Measurements from ENCODE around the gene DAZL.

The DAZL gene

GRCh38 chr3:16589867-16590624 lies 15.2 kb downstream of the DAZL start:
- 0 out of 2 replicates have a peak overlapping the region, but pooled peaks have one; percentile 5 for H3K4me3 ChIP-seq (ENCODE audit: low read length)
- peaks cover 25% of the 10 kb centered on the region for H3K4me1 ChIP-seq (ENCODE audit: control insufficient read depth, low read length)
- H3K79me2 ChIP-seq (ENCODE audit: control insufficient read depth, low read length): no peaks in the 10 kb centered on the region
- no peak for TF ChIP-seq CTCF (IDR thresholded peaks at IDR 0.05; ENCODE audit: low read depth, low read length, poor library complexity, severe bottlenecking)
- no peak for TF ChIP-seq EZH2phosphoT487 (IDR thresholded peaks at IDR 0.05; ENCODE audit: borderline replicate concordance, low read length)
- no peaks in the 10 kb centered on the region for H3K27me3 ChIP-seq (ENCODE audit: control insufficient read depth, low read length)
- H3K9me3 ChIP-seq (ENCODE audit: control insufficient read depth, insufficient read depth, low read length): no peaks in the 10 kb centered on the region
- peak overlapping the region; percentile 44 for H3K4me2 ChIP-seq (ENCODE audit: low read length)
- peak overlapping the region; percentile 29; the same call in 1 of the 2 replicates for H3K27ac ChIP-seq (ENCODE audit: low read depth, low read length)
- no peaks in the 10 kb centered on the region for H3K9me2 ChIP-seq (replicated peaks; ENCODE audit: control insufficient read depth, low read length)
- 0 out of 2 replicates have a peak, but pooled peaks cover 6% of the 10 kb centered on the region for H3F3A ChIP-seq (ENCODE audit: control insufficient read depth, insufficient read depth)
- no peaks in the 10 kb centered on the region for H3K36me3 ChIP-seq (ENCODE audit: control insufficient read depth, low read length)
- H4K20me1 ChIP-seq (ENCODE audit: control insufficient read depth, insufficient read depth, low read depth, low read length): no peaks in the 10 kb centered on the region

DNA sequence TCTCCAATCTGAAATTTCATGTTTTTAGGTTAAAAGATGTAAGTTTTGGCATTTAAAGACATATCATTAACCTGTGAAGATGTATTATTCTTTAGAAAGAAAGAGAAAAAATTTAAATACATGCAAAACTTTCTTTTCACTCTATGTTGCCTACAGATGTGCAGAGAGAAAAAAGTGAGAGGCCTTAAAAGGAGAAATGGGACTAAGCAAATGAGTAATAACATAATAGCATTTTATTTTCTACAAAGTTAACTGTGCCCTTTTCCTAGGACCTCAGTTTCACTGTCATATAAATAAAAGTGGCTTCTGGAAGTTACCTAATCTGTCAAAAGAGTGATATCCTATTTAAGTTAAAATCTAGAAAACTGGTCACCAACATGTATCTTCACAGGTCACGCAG lies 16.1 kb downstream of the DAZL start:
- Histone ChIP-seq H3K27me3 (ENCODE audit: control insufficient read depth, low read length) (no peaks in the 10 kb centered on the region), H3K9me2 (replicated peaks; ENCODE audit: control insufficient read depth, low read length) (no peaks in the 10 kb centered on the region), H3K4me1 (ENCODE audit: control insufficient read depth, low read length) (peaks cover 25% of the 10 kb centered on the region), H3K27ac (ENCODE audit: low read depth, low read length) (no peak overlapping the region), H4K20me1 (ENCODE audit: control insufficient read depth, insufficient read depth, low read depth, low read length) (no peaks in the 10 kb centered on the region), H3K4me2 (ENCODE audit: low read length) (peak overlapping the region; percentile 44; the same call in 1 of the 2 replicates), H3K9me3 (ENCODE audit: control insufficient read depth, insufficient read depth, low read length) (no peaks in the 10 kb centered on the region), H3K4me3 (ENCODE audit: low read length) (no peak overlapping the region), H3F3A (ENCODE audit: control insufficient read depth, insufficient read depth) (0 out of 2 replicates have a peak, but pooled peaks cover 6% of the 10 kb centered on the region), H3K79me2 (ENCODE audit: control insufficient read depth, low read length) (no peaks in the 10 kb centered on the region), H3K36me3 (ENCODE audit: control insufficient read depth, low read length) (no peaks in the 10 kb centered on the region)
- TF ChIP-seq CTCF (IDR thresholded peaks at IDR 0.05; ENCODE audit: low read depth, low read length, poor library complexity, severe bottlenecking) (no peak), EZH2phosphoT487 (IDR thresholded peaks at IDR 0.05; ENCODE audit: borderline replicate concordance, low read length) (no peak)

GRCh38 chr3:16587681-16588060 lies 17.6 kb downstream of the DAZL start:
- no peaks in the 10 kb centered on the region for H3K79me2 ChIP-seq (ENCODE audit: control insufficient read depth, low read length)
- H3K4me1 ChIP-seq (ENCODE audit: control insufficient read depth, low read length): peaks cover 25% of the 10 kb centered on the region
- no peaks in the 10 kb centered on the region for H3K36me3 ChIP-seq (ENCODE audit: control insufficient read depth, low read length)
- H3K27ac ChIP-seq (ENCODE audit: low read depth, low read length): no peak overlapping the region
- no peaks in the 10 kb centered on the region for H3K9me2 ChIP-seq (replicated peaks; ENCODE audit: control insufficient read depth, low read length)
- H3K9me3 ChIP-seq (ENCODE audit: control insufficient read depth, insufficient read depth, low read length): no peaks in the 10 kb centered on the region
- H4K20me1 ChIP-seq (ENCODE audit: control insufficient read depth, insufficient read depth, low read depth, low read length): no peaks in the 10 kb centered on the region
- no peak overlapping the region for H3K4me2 ChIP-seq (ENCODE audit: low read length)
- no peaks in the 10 kb centered on the region for H3K27me3 ChIP-seq (ENCODE audit: control insufficient read depth, low read length)
- H3K4me3 ChIP-seq (ENCODE audit: low read length): no peak overlapping the region
- 0 out of 2 replicates have a peak, but pooled peaks cover 6% of the 10 kb centered on the region for H3F3A ChIP-seq (ENCODE audit: control insufficient read depth, insufficient read depth)
- TF ChIP-seq CTCF (IDR thresholded peaks at IDR 0.05; ENCODE audit: low read depth, low read length, poor library complexity, severe bottlenecking) (no peak), EZH2phosphoT487 (IDR thresholded peaks at IDR 0.05; ENCODE audit: borderline replicate concordance, low read length) (no peak)
